Activated CD4-positive, alpha-beta T cell treated with anti-CD3 and anti-CD28 coated beads, Interleukin-2, amount 50 U/mL, for 4 hours (primary cell): ENCODE measurements around the gene LHX8.

Experiments
- DNase-seq, 2 experiments: peaks; one replicate each; pipeline ENCODE4 v3.0.0-alpha.2; 2020

The LHX8 gene

DNA sequence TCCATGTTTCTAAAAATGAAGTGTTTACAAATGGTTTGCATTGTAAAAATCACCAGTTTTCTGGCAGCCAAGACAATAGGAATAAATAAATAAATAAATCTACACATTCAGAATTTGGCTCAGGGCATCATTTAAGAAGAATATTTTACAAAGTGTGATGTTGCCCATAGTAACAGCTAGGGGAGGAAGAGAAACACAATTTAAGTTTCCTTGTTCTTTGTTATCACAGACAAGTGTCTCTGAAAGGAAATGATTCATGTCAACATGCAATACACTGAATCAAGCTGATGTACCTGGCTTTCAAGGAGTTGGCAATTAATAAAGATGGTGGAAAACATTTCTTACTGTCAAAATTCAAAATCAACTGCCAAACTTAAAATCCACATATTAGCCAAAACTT is 74.7 kb downstream of the LHX8 start:
- DNase-seq: no peak
